Trophoblast cell (in vitro differentiated cells and primary cell): ENCODE data around the gene PPP3CB.

Experiments used
- DNase-seq, 2 donors: peaks; one replicate each; pipeline ENCODE4 v3.0.0-alpha.2; 2016
- H2AFZ ChIP-seq: 2 replicates; pipeline ENCODE4 v1.6.1; 2013; ENCODE audit warnings: low read length, moderate library complexity, mild to moderate bottlenecking; ENCODE audit not compliant: insufficient read depth, poor library complexity
- H2AK5ac ChIP-seq: 2 replicates; pipeline ENCODE4 v1.6.1; 2013; ENCODE audit warnings: mild to moderate bottlenecking, low read length
- H2BK120ac ChIP-seq: 2 replicates; pipeline ENCODE4 v1.6.1; 2013; ENCODE audit warnings: low read length, mild to moderate bottlenecking, moderate library complexity; ENCODE audit not compliant: insufficient read depth, poor library complexity
- H2BK12ac ChIP-seq: 2 replicates; pipeline ENCODE4 v1.6.1; 2013; ENCODE audit warnings: mild to moderate bottlenecking, low read length, moderate library complexity
- H2BK5ac ChIP-seq: 2 replicates; pipeline ENCODE4 v1.6.1; 2013; ENCODE audit warnings: low read length, low read depth, moderate library complexity, mild to moderate bottlenecking; ENCODE audit not compliant: poor library complexity
- H3K14ac ChIP-seq: 2 replicates; pipeline ENCODE4 v1.6.1; 2013; ENCODE audit warnings: mild to moderate bottlenecking, low read length
- H3K18ac ChIP-seq: 2 replicates; pipeline ENCODE4 v1.6.1; 2013; ENCODE audit warnings: mild to moderate bottlenecking, low read length
- H3K23ac ChIP-seq: 2 replicates; pipeline ENCODE4 v1.6.1; 2013; ENCODE audit warnings: low read length
- H3K27ac ChIP-seq: 2 replicates; pipeline ENCODE4 v1.5.1; 2013; ENCODE audit warnings: low read depth, mild to moderate bottlenecking, inconsistent platforms, low read length, moderate library complexity
- H3K27me3 ChIP-seq: 2 replicates; pipeline ENCODE4 v1.6.1; 2013; ENCODE audit warnings: inconsistent platforms, mild to moderate bottlenecking, low read length, moderate library complexity; ENCODE audit not compliant: insufficient read depth
- H3K36me3 ChIP-seq, 2 experiments: 1 replicate in 1 of 2; 2 replicates in 1 of 2; pipeline ENCODE4 v1.6.1; 2013; ENCODE audit warnings: low read length in 2 of 2, mild to moderate bottlenecking in 2 of 2, moderate library complexity in 1 of 2; ENCODE audit not compliant: insufficient read depth in 2 of 2, control insufficient read depth in 1 of 2
- H3K4ac ChIP-seq: 2 replicates; pipeline ENCODE4 v1.6.1; 2013; ENCODE audit warnings: low read depth, mild to moderate bottlenecking, low read length, moderate library complexity
- H3K4me1 ChIP-seq, 2 experiments: 1 replicate in 1 of 2; 2 replicates in 1 of 2; pipeline ENCODE4 v1.6.1; 2013; ENCODE audit warnings: low read length in 2 of 2, mild to moderate bottlenecking in 2 of 2, moderate library complexity in 1 of 2; ENCODE audit not compliant: insufficient read depth in 2 of 2, control insufficient read depth in 1 of 2
- H3K4me2 ChIP-seq: 2 replicates; pipeline ENCODE4 v1.6.1; 2013; ENCODE audit warnings: inconsistent platforms, mild to moderate bottlenecking, low read length, moderate library complexity
- H3K4me3 ChIP-seq: 2 replicates; pipeline ENCODE4 v1.5.1; 2013; ENCODE audit warnings: mild to moderate bottlenecking, low read depth, low read length, inconsistent platforms
- H3K79me1 ChIP-seq: one replicate; pipeline ENCODE4 v1.6.1; 2013; ENCODE audit warnings: low read length
- H3K79me2 ChIP-seq: 2 replicates; pipeline ENCODE4 v1.6.1; 2013; ENCODE audit warnings: low read length, mild to moderate bottlenecking; ENCODE audit not compliant: control insufficient read depth, insufficient read depth, poor library complexity
- H3K9ac ChIP-seq: 2 replicates; pipeline ENCODE4 v1.6.1; 2013; ENCODE audit warnings: mild to moderate bottlenecking, low read length
- H3K9me3 ChIP-seq: 2 replicates; pipeline ENCODE4 v1.6.1; 2013; ENCODE audit warnings: low read depth, mild to moderate bottlenecking, control low read depth, inconsistent platforms, low read length; ENCODE audit not compliant: insufficient read depth
- H4K12ac ChIP-seq: 2 replicates; pipeline ENCODE4 v1.6.1; 2013; ENCODE audit warnings: low read depth, mild to moderate bottlenecking, low read length, moderate library complexity
- H4K8ac ChIP-seq: 2 replicates; pipeline ENCODE4 v1.6.1; 2013; ENCODE audit warnings: low read depth, mild to moderate bottlenecking, low read length, moderate library complexity
- H4K91ac ChIP-seq: one replicate; pipeline ENCODE4 v1.6.1; 2013; ENCODE audit warnings: low read depth, mild to moderate bottlenecking, low read length, moderate library complexity
- WGBS: extraction: QIAGEN DNeasy Blood & Tissue Kit; methylation state at CpG from one replicate; pipeline ENCODE4 v1.1.7; 2013; ENCODE audit warnings: missing lambda C conversion rate; ENCODE audit not compliant: insufficient read length, insufficient coverage; ENCODE audit errors: extremely low coverage; 5-methylcytosine and 5-hydroxymethylcytosine counted together

PPP3CB gene

DNA sequence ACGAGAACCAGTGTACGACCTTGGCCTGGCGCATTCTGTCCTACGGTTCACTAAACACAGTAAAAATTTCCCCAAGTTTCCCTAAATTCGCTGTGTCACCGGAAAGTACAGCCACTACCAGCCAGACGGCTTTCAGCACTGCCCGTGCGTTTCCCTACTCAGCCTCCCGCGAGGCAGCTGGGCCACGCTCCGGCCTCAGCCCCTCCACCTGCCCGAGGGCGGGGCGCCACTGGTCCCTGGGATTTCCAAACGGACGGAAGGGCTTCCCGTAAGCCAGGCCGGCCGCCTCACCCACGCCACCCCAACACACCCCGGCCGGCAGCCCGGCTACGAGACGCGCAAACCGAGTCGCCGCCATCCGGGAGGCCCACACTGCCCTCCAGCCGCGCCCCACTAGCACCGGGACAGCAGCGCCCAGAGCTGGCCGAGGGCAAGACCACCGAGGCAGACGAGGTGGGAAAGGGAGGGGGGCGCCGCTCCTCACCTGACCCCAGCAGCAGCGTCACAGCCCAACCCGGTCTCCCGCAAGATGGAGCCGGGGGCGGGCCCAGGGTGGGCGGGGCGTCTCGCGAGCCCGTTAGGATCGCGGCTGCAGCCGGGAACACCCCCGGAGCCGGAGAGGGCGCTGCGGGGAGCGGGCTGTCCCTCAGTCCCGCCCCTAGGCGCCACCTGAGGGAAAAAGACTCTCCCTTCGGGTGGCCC, 82.1 kb downstream of the PPP3CB start, which contains the start of gene ANXA7:
Gene ANXA7 (minus strand): TSS at position 531 of the 702 bp plus-strand sequence. CDS start 13,202 bp downstream, outside the sequence.
- peak within 1 kb of the TSS; percentile 93 for H2BK5ac ChIP-seq
- H3K79me2 ChIP-seq = peaks cover 10% of the 10 kb centered on the region
- peak within 1 kb of the TSS; percentile 89 for H3K27ac ChIP-seq
- H2AFZ ChIP-seq = peak within 1 kb of the TSS; percentile 98
- peak; percentile 88 to 92 for DNase-seq
- H4K91ac ChIP-seq = peak within 1 kb of the TSS; percentile 91
- H4K12ac ChIP-seq = peak within 1 kb of the TSS; percentile 88
- no peak within 1 kb of the TSS for H3K23ac ChIP-seq
- peak within 1 kb of the TSS; percentile 99 for H3K4me3 ChIP-seq
- peaks cover 10% of the 10 kb centered on the region for H3K79me1 ChIP-seq
- peak within 1 kb of the TSS; percentile 32 for H2BK12ac ChIP-seq
- H3K4me2 ChIP-seq = peak within 1 kb of the TSS; percentile 68
- H3K27me3 ChIP-seq = no peaks in the 10 kb centered on the region
- H4K8ac ChIP-seq = peak within 1 kb of the TSS; percentile 99
- H2BK120ac ChIP-seq = peak within 1 kb of the TSS; percentile 97
- no CpG with 5 or more reads among the region's 62 CpGs for WGBS
- peak within 1 kb of the TSS; percentile 96 for H3K14ac ChIP-seq
- no peaks in the 10 kb centered on the region for H3K36me3 ChIP-seq
- peak within 1 kb of the TSS; percentile 98 for H3K18ac ChIP-seq
- peak within 1 kb of the TSS; percentile 97 for H3K9ac ChIP-seq
- H3K9me3 ChIP-seq = no peaks in the 10 kb centered on the region
- H3K4ac ChIP-seq = peak within 1 kb of the TSS; percentile 93
- H3K4me1 ChIP-seq = peaks cover 3 to 5% of the 10 kb centered on the region in 2 experiments
- peak within 1 kb of the TSS; percentile 39 for H2AK5ac ChIP-seq

DNA sequence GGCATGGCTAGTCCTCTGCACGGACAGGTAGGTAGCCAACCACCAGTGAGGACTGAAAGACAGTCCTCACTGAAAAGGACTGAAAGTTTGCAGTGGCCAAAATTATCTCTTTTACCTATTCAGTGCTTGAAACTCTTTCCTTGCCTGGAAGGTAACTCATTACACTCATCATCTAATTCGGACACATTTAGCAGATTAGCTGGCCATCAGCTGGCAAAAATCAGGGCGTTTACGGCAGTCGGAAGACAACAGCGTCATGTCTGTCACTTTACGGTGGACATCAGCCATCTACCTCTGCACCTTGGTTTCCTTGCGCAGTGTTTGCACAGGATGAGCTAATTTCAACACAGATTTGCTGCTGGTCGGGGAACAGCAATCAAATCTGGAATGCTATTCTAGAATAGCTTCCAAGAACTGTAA, 82.7 kb downstream of the PPP3CB start:
- peak overlapping the region; percentile 98 for H2AFZ ChIP-seq
- peak overlapping the region; percentile 99 for H3K4me3 ChIP-seq
- WGBS = no CpG with 5 or more reads among the region's 9 CpGs

DNA sequence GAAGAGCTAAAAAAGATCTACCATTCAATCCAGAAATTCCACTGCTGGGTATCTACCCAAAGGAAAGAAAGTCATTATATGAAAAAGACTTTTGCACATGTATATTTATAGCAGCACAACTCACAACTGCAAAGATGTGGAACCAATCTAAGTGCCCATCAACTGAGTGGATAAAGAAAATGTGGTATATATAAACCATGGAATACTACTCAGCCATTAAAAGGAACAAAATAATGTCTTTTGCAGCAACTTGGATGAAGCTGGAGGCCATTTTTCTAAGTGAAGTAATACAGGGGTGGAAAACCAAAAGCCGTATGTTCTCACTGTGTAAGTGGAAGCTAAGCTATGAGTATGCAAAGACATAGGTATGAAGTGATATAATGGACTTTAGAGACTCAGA, 84.9 kb downstream of the PPP3CB start:
- no peak overlapping the region for H3K23ac ChIP-seq
- H2BK12ac ChIP-seq = no peak overlapping the region
- H3K4me3 ChIP-seq = no peak overlapping the region
- no peak overlapping the region for H4K12ac ChIP-seq
- no CpG with 5 or more reads among the region's 1 CpG for WGBS
- H2AFZ ChIP-seq = no peak overlapping the region
- no peak overlapping the region for H2AK5ac ChIP-seq
- H3K27ac ChIP-seq = no peak overlapping the region
- peaks cover 10% of the 10 kb centered on the region for H3K79me2 ChIP-seq
- H3K18ac ChIP-seq = no peak overlapping the region
- H3K4me1 ChIP-seq = peaks cover 3 to 5% of the 10 kb centered on the region in 2 experiments
- H3K14ac ChIP-seq = no peak overlapping the region
- H3K27me3 ChIP-seq = no peaks in the 10 kb centered on the region
- DNase-seq = no peak
- H4K91ac ChIP-seq = no peak overlapping the region
- H3K79me1 ChIP-seq = peaks cover 10% of the 10 kb centered on the region
- H3K36me3 ChIP-seq = no peaks in the 10 kb centered on the region
- H2BK5ac ChIP-seq = no peak overlapping the region
- H3K9ac ChIP-seq = no peak overlapping the region
- no peaks in the 10 kb centered on the region for H3K9me3 ChIP-seq
- H3K4me2 ChIP-seq = no peak overlapping the region
- no peak overlapping the region for H2BK120ac ChIP-seq
- H3K4ac ChIP-seq = no peak overlapping the region
- H4K8ac ChIP-seq = no peak overlapping the region

More for the DNA sequence above, 82.7 kb downstream of the PPP3CB start:
- Histone ChIP-seq H3K27ac (peak overlapping the region; percentile 89), H4K8ac (peak overlapping the region; percentile 99), H3K36me3 (no peaks in the 10 kb centered on the region), H4K12ac (peak overlapping the region; percentile 88), H3K9ac (peak overlapping the region; percentile 95), H3K79me1 (peaks cover 10% of the 10 kb centered on the region), H3K4ac (peak overlapping the region; percentile 54), H3K9me3 (no peaks in the 10 kb centered on the region), H2AK5ac (peak overlapping the region; percentile 39), H3K18ac (peak overlapping the region; percentile 29), H3K79me2 (peaks cover 10% of the 10 kb centered on the region), H3K27me3 (no peaks in the 10 kb centered on the region), H4K91ac (peak overlapping the region; percentile 91), H3K4me1 (peaks cover 3 to 5% of the 10 kb centered on the region in 2 experiments), H3K14ac (peak overlapping the region; percentile 96), H2BK5ac (peak overlapping the region; percentile 93), H3K4me2 (peak overlapping the region; percentile 68), H2BK12ac (no peak overlapping the region), H2BK120ac (peak overlapping the region; percentile 97), H3K23ac (no peak overlapping the region)
- peak in 1 of 2 donors; percentile 73 for DNase-seq

DNA sequence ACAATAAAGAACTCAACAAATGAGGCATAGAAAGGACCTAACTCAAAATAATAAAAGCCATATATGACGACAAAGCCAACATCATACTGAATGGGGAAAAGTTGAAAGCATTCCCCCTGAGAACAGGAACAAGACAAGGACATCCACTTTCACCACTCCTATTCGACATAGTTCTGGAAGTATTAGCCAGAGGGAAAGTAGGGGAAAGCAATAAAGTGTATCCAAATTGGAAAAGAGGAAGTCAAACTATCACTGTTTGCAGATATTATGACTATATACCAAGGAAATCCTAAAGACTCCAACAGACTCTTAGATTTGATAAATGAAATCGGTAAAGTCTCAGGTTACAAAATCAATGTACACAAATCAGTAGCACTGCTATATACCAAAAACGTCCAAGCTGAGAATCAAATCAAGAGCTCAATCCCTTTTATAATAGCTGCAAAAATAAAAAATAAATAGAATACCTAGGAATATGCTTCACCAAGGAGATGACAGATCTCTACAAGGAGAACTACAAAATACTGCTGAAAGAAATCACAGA, 86.8 kb downstream of the PPP3CB start:
- H3K79me2 ChIP-seq = peaks cover 10% of the 10 kb centered on the region
- no peak for DNase-seq
- no peaks in the 10 kb centered on the region for H3K36me3 ChIP-seq
- H2BK120ac ChIP-seq = no peak overlapping the region
- no peak overlapping the region for H4K8ac ChIP-seq
- no peak overlapping the region for H2AK5ac ChIP-seq
- H3K9ac ChIP-seq = no peak overlapping the region
- no peak overlapping the region for H3K18ac ChIP-seq
- no peak overlapping the region for H3K23ac ChIP-seq
- H3K9me3 ChIP-seq = no peaks in the 10 kb centered on the region
- H3K4me3 ChIP-seq = no peak overlapping the region
- no peak overlapping the region for H2BK12ac ChIP-seq
- H3K4me2 ChIP-seq = no peak overlapping the region
- no peak overlapping the region for H3K27ac ChIP-seq
- H3K4ac ChIP-seq = no peak overlapping the region
- no peak overlapping the region for H4K91ac ChIP-seq
- no CpG with 5 or more reads among the region's 4 CpGs for WGBS
- peaks cover 3% of the 10 kb centered on the region in 2 experiments for H3K4me1 ChIP-seq
- no peaks in the 10 kb centered on the region for H3K27me3 ChIP-seq
- H4K12ac ChIP-seq = no peak overlapping the region
- no peak overlapping the region for H2AFZ ChIP-seq
- peaks cover 8% of the 10 kb centered on the region for H3K79me1 ChIP-seq
- H2BK5ac ChIP-seq = no peak overlapping the region
- H3K14ac ChIP-seq = no peak overlapping the region
